Measurements from ENCODE around the gene GTF2A1. TPM values are rescaled to one million over a fixed set of nuclear protein-coding genes. Genes with fewer than 3 reads are reported as not detected.

The GTF2A1 gene
- total RNA-seq, 1 experiment from 2014 or later = 34.4 TPM

DNA sequence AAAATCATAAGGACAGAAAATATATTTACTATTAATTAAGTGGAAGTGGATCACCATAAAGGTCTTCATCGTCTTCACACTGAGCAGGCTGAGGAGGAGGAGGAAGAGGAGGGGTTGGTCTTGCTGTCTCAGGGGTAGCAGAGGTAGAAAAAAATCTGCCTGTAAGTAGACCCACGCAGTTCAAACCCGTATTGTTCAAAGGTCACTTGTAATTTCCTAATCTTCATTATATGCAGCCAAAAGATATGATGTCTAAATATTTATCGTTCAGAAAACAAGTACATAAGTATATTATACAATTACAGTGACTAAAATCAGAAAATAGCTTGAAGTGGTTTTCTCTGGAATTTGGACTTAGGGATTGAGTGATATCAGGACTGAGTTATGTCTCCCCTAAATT is 72.1 kb downstream of the GTF2A1 start:
- ChIA-PET CTCF (no interaction called here), POLR2A (no interaction called here)
- DNase-seq (ENCODE audit: low read depth, low spot score) = no peak
- H3K27me3 ChIP-seq (ENCODE audit: control insufficient read depth, insufficient read depth, low read length) = no peaks in the 10 kb centered on the region
- in situ Hi-C loops (cut with HindIII; ENCODE audit: low pct_unique_long_range_greater_than_20kb, low sequenced_read_pairs) = no loop called here
- no TSS peak for BruUV-seq (replicated peaks)
- no peaks in the 10 kb centered on the region for H3K9me3 ChIP-seq (ENCODE audit: control insufficient read depth, insufficient read depth, low read depth, low read length)
- no peak overlapping the region for H3K27ac ChIP-seq (ENCODE audit: low read length)
- intact Hi-C loops (cut with micrococcal nuclease; ENCODE audit: unreplicated experiment) = no loop called here
- H3K4me1 ChIP-seq (ENCODE audit: control insufficient read depth, insufficient read depth, low read length) = no peaks in the 10 kb centered on the region
- no peaks in the 10 kb centered on the region for H3K36me3 ChIP-seq (ENCODE audit: control insufficient read depth, insufficient read depth, low read length)
- ATAC-seq = no peak
- TF ChIP-seq, protein P1, sequence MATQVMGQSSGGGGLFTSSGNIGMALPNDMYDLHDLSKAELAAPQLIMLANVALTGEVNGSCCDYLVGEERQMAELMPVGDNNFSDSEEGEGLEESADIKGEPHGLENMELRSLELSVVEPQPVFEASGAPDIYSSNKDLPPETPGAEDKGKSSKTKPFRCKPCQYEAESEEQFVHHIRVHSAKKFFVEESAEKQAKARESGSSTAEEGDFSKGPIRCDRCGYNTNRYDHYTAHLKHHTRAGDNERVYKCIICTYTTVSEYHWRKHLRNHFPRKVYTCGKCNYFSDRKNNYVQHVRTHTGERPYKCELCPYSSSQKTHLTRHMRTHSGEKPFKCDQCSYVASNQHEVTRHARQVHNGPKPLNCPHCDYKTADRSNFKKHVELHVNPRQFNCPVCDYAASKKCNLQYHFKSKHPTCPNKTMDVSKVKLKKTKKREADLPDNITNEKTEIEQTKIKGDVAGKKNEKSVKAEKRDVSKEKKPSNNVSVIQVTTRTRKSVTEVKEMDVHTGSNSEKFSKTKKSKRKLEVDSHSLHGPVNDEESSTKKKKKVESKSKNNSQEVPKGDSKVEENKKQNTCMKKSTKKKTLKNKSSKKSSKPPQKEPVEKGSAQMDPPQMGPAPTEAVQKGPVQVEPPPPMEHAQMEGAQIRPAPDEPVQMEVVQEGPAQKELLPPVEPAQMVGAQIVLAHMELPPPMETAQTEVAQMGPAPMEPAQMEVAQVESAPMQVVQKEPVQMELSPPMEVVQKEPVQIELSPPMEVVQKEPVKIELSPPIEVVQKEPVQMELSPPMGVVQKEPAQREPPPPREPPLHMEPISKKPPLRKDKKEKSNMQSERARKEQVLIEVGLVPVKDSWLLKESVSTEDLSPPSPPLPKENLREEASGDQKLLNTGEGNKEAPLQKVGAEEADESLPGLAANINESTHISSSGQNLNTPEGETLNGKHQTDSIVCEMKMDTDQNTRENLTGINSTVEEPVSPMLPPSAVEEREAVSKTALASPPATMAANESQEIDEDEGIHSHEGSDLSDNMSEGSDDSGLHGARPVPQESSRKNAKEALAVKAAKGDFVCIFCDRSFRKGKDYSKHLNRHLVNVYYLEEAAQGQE (IDR thresholded peaks at IDR 0.05; ENCODE audit: insufficient read depth in 1 of 2, low read depth in 2 of 2, low read length in 1 of 2) = no peak
- TF ChIP-seq, protein P2, sequence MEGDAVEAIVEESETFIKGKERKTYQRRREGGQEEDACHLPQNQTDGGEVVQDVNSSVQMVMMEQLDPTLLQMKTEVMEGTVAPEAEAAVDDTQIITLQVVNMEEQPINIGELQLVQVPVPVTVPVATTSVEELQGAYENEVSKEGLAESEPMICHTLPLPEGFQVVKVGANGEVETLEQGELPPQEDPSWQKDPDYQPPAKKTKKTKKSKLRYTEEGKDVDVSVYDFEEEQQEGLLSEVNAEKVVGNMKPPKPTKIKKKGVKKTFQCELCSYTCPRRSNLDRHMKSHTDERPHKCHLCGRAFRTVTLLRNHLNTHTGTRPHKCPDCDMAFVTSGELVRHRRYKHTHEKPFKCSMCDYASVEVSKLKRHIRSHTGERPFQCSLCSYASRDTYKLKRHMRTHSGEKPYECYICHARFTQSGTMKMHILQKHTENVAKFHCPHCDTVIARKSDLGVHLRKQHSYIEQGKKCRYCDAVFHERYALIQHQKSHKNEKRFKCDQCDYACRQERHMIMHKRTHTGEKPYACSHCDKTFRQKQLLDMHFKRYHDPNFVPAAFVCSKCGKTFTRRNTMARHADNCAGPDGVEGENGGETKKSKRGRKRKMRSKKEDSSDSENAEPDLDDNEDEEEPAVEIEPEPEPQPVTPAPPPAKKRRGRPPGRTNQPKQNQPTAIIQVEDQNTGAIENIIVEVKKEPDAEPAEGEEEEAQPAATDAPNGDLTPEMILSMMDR (IDR thresholded peaks at IDR 0.05) = no peak
- TF ChIP-seq POLR2AphosphoS5 (IDR thresholded peaks at IDR 0.05; ENCODE audit: low read depth, low read length) = no peak
- TF ChIP-seq TCF7L2 (IDR thresholded peaks at IDR 0.05; ENCODE audit: low read depth, low read length) = no peak
- TF ChIP-seq SIN3A (IDR thresholded peaks at IDR 0.05; ENCODE audit: borderline replicate concordance, insufficient read depth, low read depth, low read length) = no peak
- H3K4me3 ChIP-seq (ENCODE audit: low read depth in 2 of 2, low read length in 2 of 2) = no peak overlapping the region

DNA sequence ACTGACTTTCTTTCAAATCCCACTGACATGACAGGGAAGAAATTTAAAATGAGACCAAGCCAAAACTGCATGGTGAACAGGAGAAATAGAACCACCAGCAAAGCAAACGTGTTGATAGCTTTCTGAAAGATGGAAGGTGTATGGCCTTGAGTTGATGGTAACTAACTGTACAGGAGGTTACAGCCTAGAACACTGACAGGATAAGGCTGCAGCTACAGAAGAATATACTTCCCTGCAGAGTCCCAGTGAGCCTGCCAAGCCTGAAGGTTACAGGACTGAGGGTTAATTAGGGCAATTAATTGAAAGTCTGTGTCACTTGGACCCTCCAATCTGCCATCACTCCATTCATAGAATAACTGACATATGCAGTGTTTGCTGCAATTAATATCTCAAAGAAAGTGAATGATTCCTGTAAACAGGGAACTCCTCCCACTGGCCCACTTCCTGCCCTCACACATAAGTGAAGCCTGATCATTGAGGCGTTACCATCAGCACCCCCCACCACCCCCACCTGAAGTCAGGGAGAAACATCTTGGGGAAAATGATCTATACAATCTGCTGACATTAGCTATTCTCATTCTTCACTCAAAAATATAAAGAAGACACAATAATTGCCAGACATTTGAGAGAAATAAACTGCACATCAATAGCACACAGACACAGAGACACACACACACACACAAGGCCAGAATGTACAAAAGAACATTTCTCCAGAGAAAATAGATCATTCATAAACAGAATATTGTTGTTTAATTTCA is 73.4 kb downstream of the GTF2A1 start:
- CTCF ChIA-PET = no interaction called here

More for the DNA sequence above, 73.4 kb downstream of the GTF2A1 start:
- in situ Hi-C loops (cut with HindIII; ENCODE audit: low pct_unique_long_range_greater_than_20kb, low sequenced_read_pairs) (no loop called here), intact Hi-C loops (cut with micrococcal nuclease; ENCODE audit: unreplicated experiment) (no loop called here)
- H3K27ac ChIP-seq (ENCODE audit: low read length) = no peak overlapping the region
- DNase-seq (ENCODE audit: low read depth, low spot score) (no peak), ATAC-seq (no peak)
- H3K36me3 ChIP-seq (ENCODE audit: control insufficient read depth, insufficient read depth, low read length) = no peaks in the 10 kb centered on the region
- POLR2A ChIA-PET = no interaction called here
- no peak overlapping the region for H3K4me3 ChIP-seq (ENCODE audit: low read depth in 2 of 2, low read length in 2 of 2)
- H3K9me3 ChIP-seq (ENCODE audit: control insufficient read depth, insufficient read depth, low read depth, low read length) = no peaks in the 10 kb centered on the region
- TF ChIP-seq POLR2AphosphoS5 (IDR thresholded peaks at IDR 0.05; ENCODE audit: low read depth, low read length) (no peak), SIN3A (IDR thresholded peaks at IDR 0.05; ENCODE audit: borderline replicate concordance, insufficient read depth, low read depth, low read length) (no peak), TCF7L2 (IDR thresholded peaks at IDR 0.05; ENCODE audit: low read depth, low read length) (no peak)
- no peaks in the 10 kb centered on the region for H3K4me1 ChIP-seq (ENCODE audit: control insufficient read depth, insufficient read depth, low read length)
- H3K27me3 ChIP-seq (ENCODE audit: control insufficient read depth, insufficient read depth, low read length) = no peaks in the 10 kb centered on the region
- no TSS peak for BruUV-seq (replicated peaks)

All from Panc1 (cell line).